ENCODE measurements around the gene STK10. TPM values are rescaled to one million over a fixed set of nuclear protein-coding genes. Genes with fewer than 3 reads are reported as not detected.

Gene STK10
- total RNA-seq, 1 experiment from 2014 or later = 22.9 TPM

DNA sequence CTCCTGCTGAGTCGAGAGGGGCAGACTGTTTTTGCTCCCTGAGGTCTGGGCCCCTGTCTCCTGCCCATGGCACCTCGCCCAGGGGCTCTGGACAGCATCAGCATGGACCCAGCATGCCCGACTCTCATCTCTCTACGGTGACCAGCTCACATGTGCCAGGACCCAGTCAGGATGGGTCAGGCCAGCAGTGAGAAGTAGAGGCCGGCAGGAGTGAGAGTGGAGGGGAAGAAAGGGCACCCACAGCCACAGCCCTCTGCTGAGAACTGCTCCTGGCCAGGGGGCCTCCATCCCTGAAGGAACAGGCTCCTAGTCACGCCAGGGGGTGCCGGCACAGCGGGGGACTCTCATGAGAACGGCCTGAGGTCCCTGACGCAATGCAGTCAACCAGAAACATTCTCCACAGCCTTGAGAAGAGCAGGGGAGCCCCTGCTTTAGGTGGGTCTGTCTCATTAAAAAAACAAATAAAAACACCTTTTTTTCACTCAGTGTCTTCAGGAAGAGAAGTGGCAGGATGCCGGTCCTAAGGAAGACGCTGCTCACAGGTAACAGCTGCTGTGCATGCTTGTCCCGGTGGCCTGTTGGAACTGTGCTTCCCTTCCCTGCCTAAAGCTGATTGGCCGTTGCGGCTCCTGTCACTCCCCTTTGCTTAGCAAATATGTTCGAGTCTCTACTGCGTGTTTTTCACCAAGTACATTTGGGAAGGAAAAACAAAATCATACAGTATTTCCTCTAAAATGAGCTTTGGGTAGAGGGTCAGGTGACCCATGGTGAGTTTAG is 95.9 kb downstream of the STK10 start:
- Histone ChIP-seq H3K36me3 (ENCODE audit: control insufficient read depth in 1 of 2, insufficient read depth in 2 of 2, low read length in 2 of 2) (no peaks in the 10 kb centered on the region), H3K9me2 (ENCODE audit: insufficient read depth) (no peaks in the 10 kb centered on the region), H3K79me2 (ENCODE audit: insufficient read depth, low read length) (no peaks in the 10 kb centered on the region), H3K4me1 (ENCODE audit: control insufficient read depth in 1 of 2, insufficient read depth in 2 of 2, low read length in 2 of 2) (no peaks in the 10 kb centered on the region), H3K9ac (ENCODE audit: low read length) (no peak overlapping the region), H3K4me2 (ENCODE audit: low read length) (no peak overlapping the region), H3K27ac (ENCODE audit: low read depth, low read length) (no peak overlapping the region), H3K27me3 (ENCODE audit: insufficient read depth, low read length) (no peaks in the 10 kb centered on the region), H2AFZ (ENCODE audit: low read depth, low read length, poor library complexity, severe bottlenecking) (no peak overlapping the region), H3K4me3 (replicated peaks in 1 of 2; ENCODE audit: low read depth in 1 of 2, low read length in 2 of 2) (no peak overlapping the region), H3K9me3 (ENCODE audit: control insufficient read depth in 1 of 2, insufficient read depth in 1 of 2, low read depth in 1 of 2, low read length in 2 of 2) (no peaks in the 10 kb centered on the region), H4K20me1 (ENCODE audit: insufficient read depth) (no peaks in the 10 kb centered on the region)
- RAD21 ChIA-PET (ENCODE audit: low non-redundant PET in 1 of 2, low total read pairs in 2 of 2, uncharacterized antibody in 2 of 2, unreplicated experiment in 2 of 2) = no interaction called here
- POLR2A ChIA-PET = no interaction called here
- no TSS peak for BruUV-seq (replicated peaks)
- ATAC-seq (no peak), DNase-seq (ENCODE audit: low read depth, low spot score) (no peak)
- intact Hi-C loops (cut with micrococcal nuclease) = no loop called here
- no peak for TF ChIP-seq RAD21 (IDR thresholded peaks at IDR 0.05; ENCODE audit: low read depth)
- TF ChIP-seq POLR2A (IDR thresholded peaks at IDR 0.05; ENCODE audit: borderline replicate concordance, extremely low read depth, insufficient read depth, insufficient read length) = no peak
- TF ChIP-seq SP1 (IDR thresholded peaks at IDR 0.05; ENCODE audit: low read depth) = no peak
- TF ChIP-seq EZH2phosphoT487 (IDR thresholded peaks at IDR 0.05; ENCODE audit: borderline replicate concordance) = no peak
- no peak for TF ChIP-seq REST (IDR thresholded peaks at IDR 0.05; ENCODE audit: low read depth)
- TF ChIP-seq SRF (IDR thresholded peaks at IDR 0.05; ENCODE audit: low read depth) = no peak
- TF ChIP-seq, protein P1, sequence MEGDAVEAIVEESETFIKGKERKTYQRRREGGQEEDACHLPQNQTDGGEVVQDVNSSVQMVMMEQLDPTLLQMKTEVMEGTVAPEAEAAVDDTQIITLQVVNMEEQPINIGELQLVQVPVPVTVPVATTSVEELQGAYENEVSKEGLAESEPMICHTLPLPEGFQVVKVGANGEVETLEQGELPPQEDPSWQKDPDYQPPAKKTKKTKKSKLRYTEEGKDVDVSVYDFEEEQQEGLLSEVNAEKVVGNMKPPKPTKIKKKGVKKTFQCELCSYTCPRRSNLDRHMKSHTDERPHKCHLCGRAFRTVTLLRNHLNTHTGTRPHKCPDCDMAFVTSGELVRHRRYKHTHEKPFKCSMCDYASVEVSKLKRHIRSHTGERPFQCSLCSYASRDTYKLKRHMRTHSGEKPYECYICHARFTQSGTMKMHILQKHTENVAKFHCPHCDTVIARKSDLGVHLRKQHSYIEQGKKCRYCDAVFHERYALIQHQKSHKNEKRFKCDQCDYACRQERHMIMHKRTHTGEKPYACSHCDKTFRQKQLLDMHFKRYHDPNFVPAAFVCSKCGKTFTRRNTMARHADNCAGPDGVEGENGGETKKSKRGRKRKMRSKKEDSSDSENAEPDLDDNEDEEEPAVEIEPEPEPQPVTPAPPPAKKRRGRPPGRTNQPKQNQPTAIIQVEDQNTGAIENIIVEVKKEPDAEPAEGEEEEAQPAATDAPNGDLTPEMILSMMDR (IDR thresholded peaks at IDR 0.05 in 2 of 3, conservative IDR thresholded peaks at IDR 0.05 in 1 of 3; ENCODE audit: borderline replicate concordance in 1 of 3, insufficient read depth in 1 of 3, low read depth in 2 of 3, low read length in 2 of 3) = no peak
- TF ChIP-seq ZFX (IDR thresholded peaks at IDR 0.05) = no peak
- CTCF ChIA-PET = no interaction called here
